Epithelial cell of esophagus (primary cell): ENCODE data around the gene GCK.

Experiments used
- DNase-seq: peaks from one replicate; pipeline ENCODE4 v3.0.0; 2010; ENCODE audit warnings: low read depth
- H3K4me3 ChIP-seq: 2 replicates; pipeline ENCODE4 v1.5.1; 2011; ENCODE audit warnings: mild to moderate bottlenecking, low read length, control low read depth
- CTCF ChIP-seq: IDR thresholded peaks from 2 replicates; pipeline ENCODE4 v1.5.1; 2011; ENCODE audit warnings: low read depth, mild to moderate bottlenecking, low read length, control low read depth, inconsistent platforms; ENCODE audit not compliant: insufficient read depth; ENCODE audit errors: missing control alignments

GCK gene

GRCh38 chr7:44094883-44095592 lies 94.2 kb downstream of the GCK start:
- H3K4me3 ChIP-seq, result no peak overlapping the region
- TF ChIP-seq CTCF, result no peak
- no peak for DNase-seq

- TF ChIP-seq CTCF, result no peak
- no peak for DNase-seq
- H3K4me3 ChIP-seq, result no peak overlapping the region
These were observed 94.9 kb downstream of the GCK start for GRCh38 chr7:44094365-44094764.
